GM19463 (cell line): ENCODE results near the gene NSD1.
"Not testable (repeated sequence)": the region's sequence is repeated elsewhere in the genome, so short reads cannot be mapped to it uniquely, and the experiment has no call there.

ENCODE experiments used
- ATAC-seq: cut with Tn5 transposase; IDR thresholded peaks from one replicate; pipeline ENCODE4 v1.9.1; 2021; ENCODE audit warnings: mild to moderate bottlenecking, moderate library complexity; ENCODE audit not compliant: unreplicated experiment

The NSD1 gene

GRCh38 chr5:177304392-177305119 lies 171.0 kb downstream of the NSD1 start:
- no peak for ATAC-seq

GRCh38 chr5:177306103-177306640 lies 172.6 kb downstream of the NSD1 start:
- not testable (repeated sequence) for ATAC-seq

GRCh38 chr5:177306674-177307543 lies 173.3 kb downstream of the NSD1 start:
- ATAC-seq = no peak

GRCh38 chr5:177307544-177308363 lies 174.2 kb downstream of the NSD1 start:
- no peak for ATAC-seq

GRCh38 chr5:177308740-177309139 lies 175.2 kb downstream of the NSD1 start:
- ATAC-seq = no peak

- ATAC-seq = no peak
Measured at GRCh38 chr5:177309351-177310191, 176.0 kb downstream of the NSD1 start.

- no peak for ATAC-seq
Measured at GRCh38 chr5:177310332-177310731, 176.8 kb downstream of the NSD1 start.

GRCh38 chr5:177310757-177311391 lies 177.3 kb downstream of the NSD1 start:
- no peak for ATAC-seq

- ATAC-seq = no peak
Measured at GRCh38 chr5:177311392-177311722, 177.8 kb downstream of the NSD1 start.

GRCh38 chr5:177311723-177312648 lies 178.4 kb downstream of the NSD1 start, which contains the start of gene MXD3:
Gene MXD3 (minus strand): TSS chr5:177311898. CDS start chr5:177311830, 68 bp downstream.
- ATAC-seq = peak; percentile 77

GRCh38 chr5:177312649-177313181 lies 179.1 kb downstream of the NSD1 start:
- ATAC-seq = no peak

- no peak for ATAC-seq
Measured at GRCh38 chr5:177313561-177314259, 180.1 kb downstream of the NSD1 start.

- ATAC-seq = no peak
Measured at GRCh38 chr5:177314376-177315342, 181.1 kb downstream of the NSD1 start.

- no peak for ATAC-seq
Measured at GRCh38 chr5:177315411-177315810, 181.8 kb downstream of the NSD1 start.

- ATAC-seq = no peak
Measured at GRCh38 chr5:177316005-177316404, 182.4 kb downstream of the NSD1 start.

- no peak for ATAC-seq
Measured at GRCh38 chr5:177317959-177318377, 184.4 kb downstream of the NSD1 start.
